PC-3 (cell line): ENCODE measurements around the gene SPDEF.

Source experiments
- EZH2 ChIP-seq: fragments of 300-600 bp; sonication (generic); IDR thresholded peaks from one replicate; pipeline ENCODE4 v1.6.1; 2017; ENCODE audit warnings: antibody characterized with exemption, mild to moderate bottlenecking, low read length; ENCODE audit not compliant: unreplicated experiment
- TF ChIP-seq, protein P1 (sequence below): fragments of 300-600 bp; sonication (generic); conservative IDR thresholded peaks from 2 replicates; pipeline ENCODE4 v1.5.1; 2017; ENCODE audit warnings: antibody characterized with exemption, low read depth, mild to moderate bottlenecking, low read length

DNA sequence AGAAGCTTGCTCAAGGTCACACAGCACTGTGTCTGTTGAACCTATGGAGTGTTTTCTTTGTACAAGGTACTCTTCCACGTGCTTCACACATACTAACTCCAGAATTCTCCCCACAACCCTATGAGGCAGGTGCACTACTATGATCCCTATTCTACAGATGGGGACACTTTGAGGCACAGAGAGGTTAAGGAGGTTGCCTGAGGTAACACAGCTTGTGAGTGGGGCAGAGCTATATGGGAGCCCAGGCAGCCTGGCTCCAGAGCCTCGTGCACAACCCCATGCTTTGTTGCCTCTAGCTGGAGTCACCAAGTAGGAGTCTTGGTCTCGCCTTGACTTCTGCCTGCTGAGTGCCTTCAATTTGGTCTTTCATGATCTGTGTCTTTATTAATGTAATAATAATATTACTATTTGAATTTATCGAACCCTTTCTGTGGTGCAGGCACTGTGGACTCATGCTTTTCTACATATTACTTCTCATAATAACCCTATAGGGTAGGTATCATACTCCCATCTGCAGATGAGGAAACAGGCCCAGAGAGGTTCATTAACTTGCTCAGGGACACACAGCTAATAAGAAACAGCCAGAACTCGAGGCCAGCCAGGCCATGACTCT is 13.3 kb upstream of the SPDEF start:
- TF ChIP-seq, protein P1, sequence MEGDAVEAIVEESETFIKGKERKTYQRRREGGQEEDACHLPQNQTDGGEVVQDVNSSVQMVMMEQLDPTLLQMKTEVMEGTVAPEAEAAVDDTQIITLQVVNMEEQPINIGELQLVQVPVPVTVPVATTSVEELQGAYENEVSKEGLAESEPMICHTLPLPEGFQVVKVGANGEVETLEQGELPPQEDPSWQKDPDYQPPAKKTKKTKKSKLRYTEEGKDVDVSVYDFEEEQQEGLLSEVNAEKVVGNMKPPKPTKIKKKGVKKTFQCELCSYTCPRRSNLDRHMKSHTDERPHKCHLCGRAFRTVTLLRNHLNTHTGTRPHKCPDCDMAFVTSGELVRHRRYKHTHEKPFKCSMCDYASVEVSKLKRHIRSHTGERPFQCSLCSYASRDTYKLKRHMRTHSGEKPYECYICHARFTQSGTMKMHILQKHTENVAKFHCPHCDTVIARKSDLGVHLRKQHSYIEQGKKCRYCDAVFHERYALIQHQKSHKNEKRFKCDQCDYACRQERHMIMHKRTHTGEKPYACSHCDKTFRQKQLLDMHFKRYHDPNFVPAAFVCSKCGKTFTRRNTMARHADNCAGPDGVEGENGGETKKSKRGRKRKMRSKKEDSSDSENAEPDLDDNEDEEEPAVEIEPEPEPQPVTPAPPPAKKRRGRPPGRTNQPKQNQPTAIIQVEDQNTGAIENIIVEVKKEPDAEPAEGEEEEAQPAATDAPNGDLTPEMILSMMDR = no peak
- no peak for TF ChIP-seq EZH2
